GM18858 (cell line): ENCODE data around the gene STAT6.

Experiments
- ATAC-seq: cut with Tn5 transposase; IDR thresholded peaks from one replicate; pipeline ENCODE4 v1.9.1; 2021; ENCODE audit not compliant: unreplicated experiment

Gene STAT6

GRCh38 chr12:57105011-57105753 lies 6.0 kb downstream of the STAT6 start:
- ATAC-seq = no peak

- no peak for ATAC-seq
These were observed 6.8 kb downstream of the STAT6 start for GRCh38 chr12:57104292-57104910.

- ATAC-seq = no peak
These were observed 7.3 kb downstream of the STAT6 start for GRCh38 chr12:57103856-57104255.

- ATAC-seq = no peak
These were observed 9.1 kb downstream of the STAT6 start for GRCh38 chr12:57101892-57102695.

- ATAC-seq = no peak
These were observed 11.4 kb downstream of the STAT6 start for GRCh38 chr12:57099766-57100165.

GRCh38 chr12:57099047-57099714 lies 12.0 kb downstream of the STAT6 start:
- ATAC-seq = no peak

- ATAC-seq = no peak
These were observed 12.6 kb downstream of the STAT6 start for GRCh38 chr12:57098546-57098945.

- ATAC-seq = no peak
These were observed 13.7 kb downstream of the STAT6 start for GRCh38 chr12:57097554-57097835.

GRCh38 chr12:57096748-57097553 lies 14.2 kb downstream of the STAT6 start:
- no peak for ATAC-seq

GRCh38 chr12:57096099-57096572 lies 15.0 kb downstream of the STAT6 start:
- no peak for ATAC-seq

GRCh38 chr12:57095440-57095839 lies 15.7 kb downstream of the STAT6 start:
- no peak for ATAC-seq

GRCh38 chr12:57094208-57095160 lies 16.7 kb downstream of the STAT6 start:
- ATAC-seq = no peak

- no peak for ATAC-seq
These were observed 17.6 kb downstream of the STAT6 start for GRCh38 chr12:57093415-57094207.

- ATAC-seq = no peak
These were observed 18.2 kb downstream of the STAT6 start for GRCh38 chr12:57092876-57093414.

- no peak for ATAC-seq
These were observed 18.7 kb downstream of the STAT6 start for GRCh38 chr12:57092529-57092862.

GRCh38 chr12:57091638-57092528 lies 19.3 kb downstream of the STAT6 start:
- ATAC-seq = no peak

- no peak for ATAC-seq
These were observed 20.1 kb downstream of the STAT6 start for GRCh38 chr12:57090924-57091637.
